B cell (primary cell): ENCODE data around the gene PAK3. TPM values are rescaled to one million over a fixed set of nuclear protein-coding genes. Genes with fewer than 3 reads are reported as not detected.

Experiments used
- ATAC-seq: fragments of 200-7000 bp; cut with Tn5 transposase; one replicate; pipeline ENCODE4 v1.10.0; 2021; ENCODE audit warnings: low read depth, mild to moderate bottlenecking, moderate number of reproducible peaks, moderate library complexity
- CTCF ChIA-PET: fragments of 350-600 bp; sonication (Branson Sonifier 250); formaldehyde crosslinking; loops from one replicate; lab custom pipeline; 2021; ENCODE audit warnings: antibody characterized with exemption, inconsistent platforms; lab: Charles Lee
- POLR2A ChIA-PET: fragments of 350-600 bp; sonication (Branson Sonifier 250); formaldehyde crosslinking; loops from one replicate; lab custom pipeline; 2021; ENCODE audit warnings: antibody characterized with exemption; lab: Charles Lee
- DNase-seq: peaks from one replicate; pipeline ENCODE4 v3.0.0; 2013
- H2AFZ ChIP-seq: 2 replicates; pipeline ENCODE4 v1.6.1; 2012; ENCODE audit warnings: mild to moderate bottlenecking, low read depth, low read length; ENCODE audit not compliant: insufficient read depth, poor library complexity, severe bottlenecking
- H3K27ac ChIP-seq, 2 donors: 1 replicate in 1 of 2; 2 replicates in 1 of 2; pipeline ENCODE4 v1.5.1; 2012 to 2013; ENCODE audit warnings: low read length in 2 of 2, mild to moderate bottlenecking in 2 of 2, moderate library complexity in 1 of 2
- H3K27me3 ChIP-seq, 4 experiments: fragments of 200-600 bp in 1 of 4; sonication (generic) in 1 of 4; replicated peaks in 1 of 4; 1 replicate in 2 of 4; 2 replicates in 2 of 4; pipeline versions ENCODE4 v1.6.1 to v1.7.0; 2013 to 2016; ENCODE audit warnings: low read length in 3 of 4, mild to moderate bottlenecking in 2 of 4, mixed read lengths in 1 of 4, moderate library complexity in 1 of 4; ENCODE audit not compliant: insufficient read depth in 4 of 4, control insufficient read depth in 3 of 4; ENCODE audit errors: control extremely low read depth in 1 of 4
- H3K36me3 ChIP-seq, 2 experiments: replicated peaks in 1 of 2; 1 replicate in 1 of 2; 2 replicates in 1 of 2; pipeline versions ENCODE4 v1.6.1 to v1.7.1; 2013; ENCODE audit warnings: low read length in 1 of 2; ENCODE audit not compliant: insufficient read depth in 2 of 2, control insufficient read depth in 1 of 2; ENCODE audit errors: control extremely low read depth in 1 of 2, extremely low read depth in 1 of 2
- H3K4me1 ChIP-seq, 2 donors: fragments of 200-600 bp in 1 of 2; sonication (generic) in 1 of 2; 1 replicate in 1 of 2; 2 replicates in 1 of 2; pipeline versions ENCODE4 v1.5.1 to v1.6.1; 2013 to 2017; ENCODE audit warnings: low read length in 2 of 2; ENCODE audit not compliant: control insufficient read depth in 2 of 2, insufficient read depth in 2 of 2
- H3K4me2 ChIP-seq: replicated peaks from 2 replicates; pipeline ENCODE3; 2012; ENCODE audit warnings: mild to moderate bottlenecking, low read depth, low read length; ENCODE audit not compliant: poor library complexity, severe bottlenecking
- H3K4me3 ChIP-seq, 5 experiments: fragments of 200-600 bp in 1 of 5; sonication (generic) in 1 of 5; 1 replicate in 3 of 5; 2 replicates in 2 of 5; pipeline versions ENCODE4 v1.5.1 to v1.7.0; 2011 to 2016; ENCODE audit warnings: low read length in 4 of 5, mild to moderate bottlenecking in 4 of 5, low read depth in 2 of 5, control low read depth in 1 of 5, moderate library complexity in 1 of 5; ENCODE audit not compliant: insufficient read depth in 1 of 5; ENCODE audit errors: control extremely low read depth in 1 of 5, extremely low read depth in 1 of 5
- H3K79me2 ChIP-seq: fragments of 200-600 bp; sonication (generic); one replicate; pipeline ENCODE4 v1.6.0; 2016; ENCODE audit warnings: low read length; ENCODE audit not compliant: control insufficient read depth, insufficient read depth
- H3K9ac ChIP-seq: fragments of 200-600 bp; sonication (generic); 2 replicates; pipeline ENCODE4 v1.6.1; 2017; ENCODE audit warnings: mild to moderate bottlenecking, low read length, moderate library complexity
- H3K9me3 ChIP-seq, 3 donors: one replicate each; pipeline versions ENCODE4 v1.6.1 to v1.7.1; 2013; ENCODE audit warnings: low read length in 2 of 3; ENCODE audit not compliant: control insufficient read depth in 2 of 3, insufficient read depth in 1 of 3; ENCODE audit errors: control extremely low read depth in 1 of 3
- H4K20me1 ChIP-seq: 2 replicates; pipeline ENCODE4 v1.6.0; 2012; ENCODE audit warnings: mild to moderate bottlenecking, low read length; ENCODE audit not compliant: insufficient read depth, control insufficient read depth, poor library complexity, severe bottlenecking
- H3K27ac Mint-ChIP-seq: one replicate; pipeline ENCODE4 v1.8.0; 2021; ENCODE audit warnings: mixed read lengths
- H3K27me3 Mint-ChIP-seq: one replicate; pipeline ENCODE4 v1.8.0; 2021; ENCODE audit warnings: mixed read lengths
- H3K4me1 Mint-ChIP-seq: one replicate; pipeline ENCODE4 v1.8.0; 2021; ENCODE audit warnings: mixed read lengths
- H3K4me3 Mint-ChIP-seq: one replicate; pipeline ENCODE4 v1.8.0; 2021; ENCODE audit warnings: mixed read lengths
- H3K9me3 Mint-ChIP-seq: one replicate; pipeline ENCODE4 v1.8.0; 2022; ENCODE audit warnings: mixed read lengths; ENCODE audit not compliant: insufficient read depth
- EZH2 ChIP-seq: IDR thresholded peaks from 2 replicates; pipeline ENCODE4 v1.6.1; 2012; ENCODE audit warnings: borderline replicate concordance, low read depth, mild to moderate bottlenecking, moderate library complexity, low read length; ENCODE audit not compliant: insufficient read depth, poor library complexity, severe bottlenecking
- WGBS: methylation state at CpG from one replicate; pipeline ENCODE4 v1.1.5; 2013; ENCODE audit warnings: missing lambda C conversion rate; ENCODE audit not compliant: insufficient coverage; 5-methylcytosine and 5-hydroxymethylcytosine counted together
- intact Hi-C: fragments of 100-400 bp; cut with micrococcal nuclease; formaldehyde crosslinking; loops from one replicate; pipeline ENCODE4 v1.10.0; 2022
- polyA plus RNA-seq: library from polyadenylated mRNA; depleted of rRNA; stranded (reverse); fragments of >200 nt; gene quantifications from 2 replicates; pipeline ENCODE4 v1.2.3, GENCODE V29; 2012
- total RNA-seq, 2 donors: library from RNA; stranded (reverse); fragments of 120-200 nt in 1 of 2; gene quantifications; 1 replicate in 1 of 2; 2 replicates in 1 of 2; pipeline versions ENCODE4 v1.2.3 to v1.2.4, GENCODE V29; 2013 to 2022
- TF ChIP-seq, protein P1 (sequence below): fragments of 200-600 bp; IDR thresholded peaks from one replicate; pipeline ENCODE4 v1.8.0; 2022; ENCODE audit warnings: antibody characterized with exemption, mild to moderate bottlenecking

PAK3 gene
- total and polyA plus RNA-seq, 2 donors (not counting 1 experiment from before 2014, with no cell fraction given): 0.17 TPM; not detected in 1

DNA sequence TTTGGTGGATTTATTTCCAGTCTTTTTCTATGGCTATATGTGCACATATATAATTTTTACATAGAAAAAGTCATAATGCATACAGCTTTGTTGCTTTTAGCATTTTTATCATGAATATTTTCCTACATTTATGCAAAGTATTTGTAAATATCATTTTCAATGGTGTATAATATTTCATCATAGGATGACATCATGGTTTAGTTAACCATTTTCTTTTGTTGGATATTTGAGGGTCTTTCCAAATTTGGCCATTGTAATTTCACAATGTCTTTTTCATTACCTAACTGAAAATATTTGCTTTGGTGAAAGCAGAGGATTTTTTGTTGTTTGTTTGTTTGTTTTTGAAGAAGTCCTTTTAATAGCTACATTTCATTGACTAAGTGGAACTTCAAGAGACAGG lies 31.0 kb downstream of the PAK3 start:
- no peak for DNase-seq
- H3K4me3 Mint-ChIP-seq: no peak overlapping the region
- TF ChIP-seq, protein P1, sequence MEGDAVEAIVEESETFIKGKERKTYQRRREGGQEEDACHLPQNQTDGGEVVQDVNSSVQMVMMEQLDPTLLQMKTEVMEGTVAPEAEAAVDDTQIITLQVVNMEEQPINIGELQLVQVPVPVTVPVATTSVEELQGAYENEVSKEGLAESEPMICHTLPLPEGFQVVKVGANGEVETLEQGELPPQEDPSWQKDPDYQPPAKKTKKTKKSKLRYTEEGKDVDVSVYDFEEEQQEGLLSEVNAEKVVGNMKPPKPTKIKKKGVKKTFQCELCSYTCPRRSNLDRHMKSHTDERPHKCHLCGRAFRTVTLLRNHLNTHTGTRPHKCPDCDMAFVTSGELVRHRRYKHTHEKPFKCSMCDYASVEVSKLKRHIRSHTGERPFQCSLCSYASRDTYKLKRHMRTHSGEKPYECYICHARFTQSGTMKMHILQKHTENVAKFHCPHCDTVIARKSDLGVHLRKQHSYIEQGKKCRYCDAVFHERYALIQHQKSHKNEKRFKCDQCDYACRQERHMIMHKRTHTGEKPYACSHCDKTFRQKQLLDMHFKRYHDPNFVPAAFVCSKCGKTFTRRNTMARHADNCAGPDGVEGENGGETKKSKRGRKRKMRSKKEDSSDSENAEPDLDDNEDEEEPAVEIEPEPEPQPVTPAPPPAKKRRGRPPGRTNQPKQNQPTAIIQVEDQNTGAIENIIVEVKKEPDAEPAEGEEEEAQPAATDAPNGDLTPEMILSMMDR: no peak
- no peak for TF ChIP-seq EZH2
- intact Hi-C loops: no loop called here
- Histone ChIP-seq H4K20me1 (no peaks in the 10 kb centered on the region), H3K27ac (no peak overlapping the region), H2AFZ (no peak overlapping the region), H3K4me3 (no peak overlapping the region), H3K79me2 (no peaks in the 10 kb centered on the region), H3K9me3 (no peaks in the 10 kb centered on the region), H3K4me1 (no peaks in the 10 kb centered on the region), H3K27me3 (no peaks in the 10 kb centered on the region), H3K9ac (no peak overlapping the region), H3K36me3 (no peaks in the 10 kb centered on the region), H3K4me2 (no peak overlapping the region)
- ChIA-PET CTCF (no interaction called here), POLR2A (interaction anchor here (0.5 kb wide), 1 partner anchor 23 kb away, joined by 4 read pairs; no protein-coding TSS in a partner anchor)
- no peaks in the 10 kb centered on the region for H3K9me3 Mint-ChIP-seq
- no peaks in the 10 kb centered on the region for H3K27me3 Mint-ChIP-seq
- peaks cover 7% of the 10 kb centered on the region for H3K4me1 Mint-ChIP-seq
- no peak for ATAC-seq
- H3K27ac Mint-ChIP-seq: no peak overlapping the region

DNA sequence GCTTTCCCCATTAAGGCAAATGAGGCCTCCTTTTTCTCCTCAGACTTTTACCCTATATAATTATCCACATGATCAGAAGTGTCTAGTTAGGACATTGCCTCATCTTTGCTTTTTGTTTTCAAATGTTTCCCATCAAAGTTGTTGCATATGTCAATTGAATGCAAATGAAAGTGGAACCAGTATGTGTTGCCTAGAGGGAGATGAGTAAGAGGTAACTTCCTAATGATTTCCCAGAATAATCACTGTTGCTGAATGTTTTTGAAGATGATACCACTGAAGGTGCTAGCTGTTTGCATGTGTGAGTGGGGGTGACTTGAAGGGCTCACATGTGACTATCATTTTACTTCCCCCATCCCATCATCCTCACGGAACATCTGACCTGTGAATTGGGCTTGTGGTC lies 33.9 kb downstream of the PAK3 start:
- H3K4me1 Mint-ChIP-seq: no peaks in the 10 kb centered on the region

More for the DNA sequence above, 33.9 kb downstream of the PAK3 start:
- H4K20me1 ChIP-seq: no peaks in the 10 kb centered on the region
- no peaks in the 10 kb centered on the region for H3K36me3 ChIP-seq
- no peak overlapping the region for H3K4me2 ChIP-seq
- no peaks in the 10 kb centered on the region for H3K79me2 ChIP-seq
- no peak for TF ChIP-seq EZH2
- TF ChIP-seq, protein P1: no peak
- Mint-ChIP-seq H3K9me3 (no peaks in the 10 kb centered on the region), H3K4me3 (no peak overlapping the region), H3K27me3 (no peaks in the 10 kb centered on the region), H3K27ac (no peak overlapping the region)
- no peaks in the 10 kb centered on the region for H3K9me3 ChIP-seq
- no peak overlapping the region for H2AFZ ChIP-seq
- intact Hi-C loops: no loop called here
- H3K9ac ChIP-seq: no peak overlapping the region
- no peaks in the 10 kb centered on the region for H3K4me1 ChIP-seq
- ATAC-seq (no peak), DNase-seq (no peak)
- ChIA-PET POLR2A (no interaction called here), CTCF (no interaction called here)
- no peak overlapping the region for H3K27ac ChIP-seq
- WGBS: no CpG with 5 or more reads among the region's 1 CpG
- no peak overlapping the region for H3K4me3 ChIP-seq
- no peaks in the 10 kb centered on the region for H3K27me3 ChIP-seq
